Measurements from ENCODE around the gene SLC22A23.

- TF ChIP-seq FOXK2 (IDR thresholded peaks at IDR 0.05) = no peak
- TF ChIP-seq NFRKB (IDR thresholded peaks at IDR 0.05) = no peak
- TF ChIP-seq FOXA1 (IDR thresholded peaks at IDR 0.05) = no peak
- no peak for TF ChIP-seq FOXM1 (IDR thresholded peaks at IDR 0.05; ENCODE audit: borderline replicate concordance)
- no peak for TF ChIP-seq PKNOX1 (IDR thresholded peaks at IDR 0.05)
- no peak for TF ChIP-seq CTBP1 (IDR thresholded peaks at IDR 0.05; ENCODE audit: borderline replicate concordance)
These were observed 68.1 kb downstream of the SLC22A23 start for GRCh38 chr6:3388786-3389185.

Data from HEK293T (cell line).